ENCODE measurements around the gene ALAS2. TPM values are rescaled to one million over a fixed set of nuclear protein-coding genes. Genes with fewer than 3 reads are reported as not detected.
"Not testable (repeated sequence)": the region's sequence is repeated elsewhere in the genome, so short reads cannot be mapped to it uniquely, and the experiment has no call there.

ALAS2 gene
- not detected for total RNA-seq

- POLR2A ChIA-PET = no interaction called here
- H3K4me1 Mint-ChIP-seq = no peaks in the 10 kb centered on the region
- H3K27ac Mint-ChIP-seq = no peak within 1 kb of the TSS
- no peaks in the 10 kb centered on the region for H3K27me3 Mint-ChIP-seq
- no peaks in the 10 kb centered on the region for H3K9me3 Mint-ChIP-seq
- no peak within 1 kb of the TSS for H3K4me3 Mint-ChIP-seq
- CTCF ChIA-PET = no interaction called here
- DNase-seq = no peak
- no peaks in the 10 kb centered on the region for H3K36me3 Mint-ChIP-seq (ENCODE audit: low read depth)
These were observed at the start of gene ALAS2 for GRCh38 chrX:55030271-55031205. Gene ALAS2 (minus strand): TSS chrX:55030977. CDS start chrX:55026000, 4,977 bp downstream.

- ChIA-PET POLR2A (no interaction called here), CTCF (no interaction called here)
- no peaks in the 10 kb centered on the region for H3K27me3 Mint-ChIP-seq
- H3K27ac Mint-ChIP-seq = no peak within 1 kb of the TSS
- no peak for DNase-seq
- H3K36me3 Mint-ChIP-seq (ENCODE audit: low read depth) = no peaks in the 10 kb centered on the region
- H3K4me1 Mint-ChIP-seq = no peaks in the 10 kb centered on the region
- H3K9me3 Mint-ChIP-seq = no peaks in the 10 kb centered on the region
- no peak within 1 kb of the TSS for H3K4me3 Mint-ChIP-seq
These were observed 44.2 kb upstream of the ALAS2 start, which contains the start of gene PAGE2B for GRCh38 chrX:55074851-55075467. Gene PAGE2B (plus strand): TSS chrX:55075030. CDS start chrX:55076042, 1,012 bp downstream.

GRCh38 chrX:55072286-55072685, 41.5 kb upstream of the ALAS2 start:
- Mint-ChIP-seq H3K36me3 (ENCODE audit: low read depth) (no peaks in the 10 kb centered on the region), H3K4me3 (no peak overlapping the region), H3K27me3 (no peaks in the 10 kb centered on the region), H3K27ac (no peak overlapping the region), H3K4me1 (no peaks in the 10 kb centered on the region), H3K9me3 (no peaks in the 10 kb centered on the region)
- ChIA-PET CTCF (no interaction called here), POLR2A (no interaction called here)
- DNase-seq = no peak

GRCh38 chrX:55067180-55067579, 36.4 kb upstream of the ALAS2 start:
- H3K27me3 Mint-ChIP-seq; H3K4me3 Mint-ChIP-seq; H3K9me3 Mint-ChIP-seq; DNase-seq; H3K27ac Mint-ChIP-seq; CTCF ChIA-PET; H3K4me1 Mint-ChIP-seq; H3K36me3 Mint-ChIP-seq (ENCODE audit: low read depth); POLR2A ChIA-PET: not testable (repeated sequence)

GRCh38 chrX:55057675-55058249, 27.0 kb upstream of the ALAS2 start:
- no peaks in the 10 kb centered on the region for H3K27me3 Mint-ChIP-seq
- peak overlapping the region; percentile 12 for H3K4me3 Mint-ChIP-seq
- peaks cover 15% of the 10 kb centered on the region for H3K4me1 Mint-ChIP-seq
- ChIA-PET POLR2A (interaction anchor here (1.1 kb wide), 1 partner anchor 58 kb away, joined by 3 read pairs; the partner anchor contains the start of gene APEX2), CTCF (interaction anchor here (0.9 to 1.2 kb wide), 3 partner anchors 57 to 798 kb away, joined by 3 to 4 read pairs (median 3); partner anchors contain the start of gene APEX2)
- no peaks in the 10 kb centered on the region for H3K9me3 Mint-ChIP-seq
- peak; percentile 17 for DNase-seq
- H3K36me3 Mint-ChIP-seq (ENCODE audit: low read depth) = no peaks in the 10 kb centered on the region
- no peak overlapping the region for H3K27ac Mint-ChIP-seq

- ChIA-PET POLR2A (interaction anchor here (1.1 kb wide), 1 partner anchor 57 kb away, joined by 3 read pairs; the partner anchor contains the start of gene APEX2), CTCF (interaction anchor here (0.8 to 1.2 kb wide), 4 partner anchors 57 to 798 kb away, joined by 3 to 4 read pairs (median 3); partner anchors contain the start of gene APEX2)
- Mint-ChIP-seq H3K27me3 (no peaks in the 10 kb centered on the region), H3K4me3 (peak overlapping the region; percentile 12), H3K27ac (no peak overlapping the region), H3K9me3 (no peaks in the 10 kb centered on the region), H3K36me3 (ENCODE audit: low read depth) (no peaks in the 10 kb centered on the region), H3K4me1 (peaks cover 15% of the 10 kb centered on the region)
- no peak for DNase-seq
These were observed 26.3 kb upstream of the ALAS2 start for GRCh38 chrX:55056820-55057674.

GRCh38 chrX:55050599-55050998, 19.8 kb upstream of the ALAS2 start:
- POLR2A ChIA-PET; H3K9me3 Mint-ChIP-seq; H3K4me1 Mint-ChIP-seq; DNase-seq; CTCF ChIA-PET; H3K27me3 Mint-ChIP-seq; H3K27ac Mint-ChIP-seq; H3K36me3 Mint-ChIP-seq (ENCODE audit: low read depth); H3K4me3 Mint-ChIP-seq: not testable (repeated sequence)

- DNase-seq = no peak
- CTCF ChIA-PET = no interaction called here
- POLR2A ChIA-PET = no interaction called here
- H3K4me1 Mint-ChIP-seq = no peaks in the 10 kb centered on the region
- H3K27ac Mint-ChIP-seq = no peak overlapping the region
- H3K9me3 Mint-ChIP-seq = no peaks in the 10 kb centered on the region
- no peaks in the 10 kb centered on the region for H3K36me3 Mint-ChIP-seq (ENCODE audit: low read depth)
- no peak overlapping the region for H3K4me3 Mint-ChIP-seq
- no peaks in the 10 kb centered on the region for H3K27me3 Mint-ChIP-seq
These were observed 10.7 kb upstream of the ALAS2 start for GRCh38 chrX:55041514-55041913.

- no peak for DNase-seq
- Mint-ChIP-seq H3K4me3 (no peak overlapping the region), H3K27ac (no peak overlapping the region), H3K27me3 (no peaks in the 10 kb centered on the region), H3K36me3 (ENCODE audit: low read depth) (no peaks in the 10 kb centered on the region), H3K9me3 (no peaks in the 10 kb centered on the region), H3K4me1 (no peaks in the 10 kb centered on the region)
- POLR2A ChIA-PET = no interaction called here
- CTCF ChIA-PET = no interaction called here
These were observed 8.7 kb upstream of the ALAS2 start for GRCh38 chrX:55039471-55039870.

- H3K4me1 Mint-ChIP-seq = no peaks in the 10 kb centered on the region
- no peaks in the 10 kb centered on the region for H3K9me3 Mint-ChIP-seq
- no peak for DNase-seq
- H3K27ac Mint-ChIP-seq = no peak overlapping the region
- ChIA-PET POLR2A (no interaction called here), CTCF (no interaction called here)
- H3K27me3 Mint-ChIP-seq = no peaks in the 10 kb centered on the region
- no peaks in the 10 kb centered on the region for H3K36me3 Mint-ChIP-seq (ENCODE audit: low read depth)
- no peak overlapping the region for H3K4me3 Mint-ChIP-seq
These were observed 2.7 kb upstream of the ALAS2 start for GRCh38 chrX:55033429-55033828.

GRCh38 chrX:55029291-55029690, 1.5 kb downstream of the ALAS2 start:
- Mint-ChIP-seq H3K9me3 (no peaks in the 10 kb centered on the region), H3K4me1 (no peaks in the 10 kb centered on the region), H3K27me3 (no peaks in the 10 kb centered on the region), H3K36me3 (ENCODE audit: low read depth) (no peaks in the 10 kb centered on the region), H3K4me3 (no peak overlapping the region), H3K27ac (no peak overlapping the region)
- DNase-seq = no peak
- POLR2A ChIA-PET = no interaction called here
- CTCF ChIA-PET = no interaction called here

GRCh38 chrX:55028611-55029010, 2.2 kb downstream of the ALAS2 start:
- H3K36me3 Mint-ChIP-seq (ENCODE audit: low read depth) = no peaks in the 10 kb centered on the region

GRCh38 chrX:55028040-55028439, 2.7 kb downstream of the ALAS2 start:
- Mint-ChIP-seq H3K27me3 (no peaks in the 10 kb centered on the region), H3K4me3 (no peak overlapping the region), H3K4me1 (no peaks in the 10 kb centered on the region), H3K36me3 (ENCODE audit: low read depth) (no peaks in the 10 kb centered on the region), H3K9me3 (no peaks in the 10 kb centered on the region), H3K27ac (no peak overlapping the region)
- ChIA-PET POLR2A (no interaction called here), CTCF (no interaction called here)
- no peak for DNase-seq

More at GRCh38 chrX:55028611-55029010, 2.2 kb downstream of the ALAS2 start:
- DNase-seq = no peak
- ChIA-PET POLR2A (no interaction called here), CTCF (no interaction called here)
- H3K4me1 Mint-ChIP-seq = no peaks in the 10 kb centered on the region
- H3K4me3 Mint-ChIP-seq = no peak overlapping the region
- no peaks in the 10 kb centered on the region for H3K9me3 Mint-ChIP-seq
- no peak overlapping the region for H3K27ac Mint-ChIP-seq
- no peaks in the 10 kb centered on the region for H3K27me3 Mint-ChIP-seq

All from activated CD4-positive, alpha-beta memory T cell treated with anti-CD3 and anti-CD28 coated beads, Interleukin-2, amount 10 ng/mL, durations not matched to agents 7 days and 5 days (primary cell).